ENCODE results near the gene SEC24A. TPM values are rescaled to one million over a fixed set of nuclear protein-coding genes. Genes with fewer than 3 reads are reported as not detected.
"Not testable (repeated sequence)": the region's sequence is repeated elsewhere in the genome, so short reads cannot be mapped to it uniquely, and the experiment has no call there.

SEC24A gene
- total RNA-seq, 1 donor from 2014 or later: 26.3 TPM

GRCh38 chr5:134736173-134736812 lies 87.7 kb downstream of the SEC24A start:
- ATAC-seq: no peak
- intact Hi-C loops (cut with DNase I): no loop called here
- no peak for DNase-seq (ENCODE audit: low spot score)

- ATAC-seq (peak; percentile 99), DNase-seq (ENCODE audit: low spot score) (peak; percentile 99)
- intact Hi-C loops (cut with DNase I): no loop called here
Observed at GRCh38 chr5:134738133-134738962, 89.8 kb downstream of the SEC24A start, which contains the start of gene CAMLG. Gene CAMLG (plus strand): TSS chr5:134738548. CDS start chr5:134738621, 73 bp downstream.

- DNase-seq (ENCODE audit: low spot score): no peak
- intact Hi-C loops (cut with DNase I): no loop called here
- ATAC-seq: peak; percentile 3
Observed at GRCh38 chr5:134738963-134739661, 90.5 kb downstream of the SEC24A start.

GRCh38 chr5:134741052-134741451 lies 92.5 kb downstream of the SEC24A start:
- ATAC-seq: no peak
- intact Hi-C loops (cut with DNase I): no loop called here

GRCh38 chr5:134742134-134742533 lies 93.5 kb downstream of the SEC24A start:
- DNase-seq (ENCODE audit: low spot score) (no peak), ATAC-seq (no peak)
- intact Hi-C loops (cut with DNase I): no loop called here

More at GRCh38 chr5:134741052-134741451, 92.5 kb downstream of the SEC24A start:
- DNase-seq (ENCODE audit: low spot score): no peak

GRCh38 chr5:134749415-134749814 lies 100.8 kb downstream of the SEC24A start:
- ATAC-seq (no peak), DNase-seq (ENCODE audit: low spot score) (no peak)
- intact Hi-C loops (cut with DNase I): no loop called here

- no peak for DNase-seq (ENCODE audit: low spot score)
- no peak for ATAC-seq
- intact Hi-C loops (cut with DNase I): no loop called here
Observed at GRCh38 chr5:134758176-134758503, 109.6 kb downstream of the SEC24A start.

- intact Hi-C loops (cut with DNase I): no loop called here
- peak; percentile 94 for DNase-seq (ENCODE audit: low spot score)
- peak; percentile 99 for ATAC-seq
Observed at GRCh38 chr5:134758504-134759341, 110.1 kb downstream of the SEC24A start, which contains the start of gene DDX46. Gene DDX46 (plus strand): TSS chr5:134758779. CDS start chr5:134758939, 160 bp downstream.

- intact Hi-C loops (cut with DNase I); ATAC-seq; DNase-seq (ENCODE audit: low spot score): not testable (repeated sequence)
Observed at GRCh38 chr5:134767528-134768291, 119.1 kb downstream of the SEC24A start.

- intact Hi-C loops (cut with DNase I): no loop called here
- ATAC-seq: no peak
- DNase-seq (ENCODE audit: low spot score): no peak
Observed at GRCh38 chr5:134769206-134769605, 120.6 kb downstream of the SEC24A start.

GRCh38 chr5:134772461-134773125 lies 124.0 kb downstream of the SEC24A start:
- ATAC-seq (no peak), DNase-seq (ENCODE audit: low spot score) (no peak)
- intact Hi-C loops (cut with DNase I): no loop called here

GRCh38 chr5:134777366-134777765 lies 128.8 kb downstream of the SEC24A start:
- intact Hi-C loops (cut with DNase I): no loop called here
- no peak for ATAC-seq
- no peak for DNase-seq (ENCODE audit: low spot score)

Other genes starting within 250 kb of the SEC24A start
- gene CDKN2AIPNL, start 236.9 kb upstream of the SEC24A start, total RNA-seq: 12.4 TPM
- 55.0 TPM for gene JADE2, start 123.1 kb upstream of the SEC24A start, total RNA-seq
- gene SAR1B, start 16.0 kb upstream of the SEC24A start, total RNA-seq: 60.0 TPM
- 37.8 TPM for gene CAMLG, start 89.8 kb downstream of the SEC24A start, total RNA-seq
- gene DDX46, start 110.0 kb downstream of the SEC24A start, total RNA-seq: 47.2 TPM
- gene C5orf24, start 197.2 kb downstream of the SEC24A start, total RNA-seq: 50.1 TPM
- 84.7 TPM for gene TXNDC15, start 225.6 kb downstream of the SEC24A start, total RNA-seq

Measured in sciatic nerve (tissue), 2 donors.